Liver (tissue), 3 donors: ENCODE data around the gene DAZL.

Experiments
- ATF3 ChIP-seq: IDR thresholded peaks from 2 replicates; pipeline ENCODE4 v1.6.1; 2016; ENCODE audit warnings: antibody characterized with exemption
- FOXA1 ChIP-seq: IDR thresholded peaks from 2 replicates; pipeline ENCODE4 v1.6.1; 2016; ENCODE audit warnings: antibody characterized with exemption
- FOXA2 ChIP-seq: IDR thresholded peaks from 2 replicates; pipeline ENCODE4 v1.6.1; 2016; ENCODE audit warnings: antibody characterized with exemption
- GABPA ChIP-seq, 2 donors: IDR thresholded peaks in 1 of 2; conservative IDR thresholded peaks in 1 of 2; 2 replicates each; pipeline ENCODE4 v1.6.1; 2016; ENCODE audit warnings: antibody characterized with exemption in 2 of 2, mild to moderate bottlenecking in 1 of 2, moderate library complexity in 1 of 2
- JUND ChIP-seq, 2 donors: IDR thresholded peaks; 2 replicates each; pipeline ENCODE4 v1.6.1; 2016; ENCODE audit warnings: antibody characterized with exemption in 2 of 2
- MAX ChIP-seq: IDR thresholded peaks from 2 replicates; pipeline ENCODE4 v1.6.1; 2016; ENCODE audit warnings: antibody characterized with exemption
- NR2F2 ChIP-seq: IDR thresholded peaks from 2 replicates; pipeline ENCODE4 v1.6.1; 2016; ENCODE audit warnings: antibody characterized with exemption
- RAD21 ChIP-seq, 2 donors: IDR thresholded peaks; 2 replicates each; pipeline ENCODE4 v1.6.1; 2016; ENCODE audit warnings: antibody characterized with exemption in 2 of 2, mild to moderate bottlenecking in 2 of 2
- RXRA ChIP-seq, 2 donors: IDR thresholded peaks; 2 replicates each; pipeline ENCODE4 v1.6.1; 2017 to 2018; ENCODE audit warnings: antibody characterized with exemption in 2 of 2, mild to moderate bottlenecking in 1 of 2
- SP1 ChIP-seq: IDR thresholded peaks from 2 replicates; pipeline ENCODE4 v1.6.1; 2018; ENCODE audit warnings: antibody characterized with exemption, mild to moderate bottlenecking
- YY1 ChIP-seq: IDR thresholded peaks from 2 replicates; pipeline ENCODE4 v1.6.1; 2016; ENCODE audit warnings: antibody characterized with exemption, mild to moderate bottlenecking
- ZBTB33 ChIP-seq: IDR thresholded peaks from 2 replicates; pipeline ENCODE4 v1.6.1; 2016; ENCODE audit warnings: antibody characterized with exemption
- TF ChIP-seq, protein P1 (sequence below): fragments of 150-350 bp; IDR thresholded peaks from 2 replicates; pipeline ENCODE4 v1.5.1; 2017; ENCODE audit warnings: improper control_type of control experiment, low read depth, low read length; ENCODE audit not compliant: missing input control
- TF ChIP-seq, protein P2 (sequence below): IDR thresholded peaks from 2 replicates; pipeline ENCODE4 v1.6.1; 2016; ENCODE audit warnings: antibody characterized with exemption, mild to moderate bottlenecking
- donor health status: healthy.
- donor health status: healthy.

DNA sequence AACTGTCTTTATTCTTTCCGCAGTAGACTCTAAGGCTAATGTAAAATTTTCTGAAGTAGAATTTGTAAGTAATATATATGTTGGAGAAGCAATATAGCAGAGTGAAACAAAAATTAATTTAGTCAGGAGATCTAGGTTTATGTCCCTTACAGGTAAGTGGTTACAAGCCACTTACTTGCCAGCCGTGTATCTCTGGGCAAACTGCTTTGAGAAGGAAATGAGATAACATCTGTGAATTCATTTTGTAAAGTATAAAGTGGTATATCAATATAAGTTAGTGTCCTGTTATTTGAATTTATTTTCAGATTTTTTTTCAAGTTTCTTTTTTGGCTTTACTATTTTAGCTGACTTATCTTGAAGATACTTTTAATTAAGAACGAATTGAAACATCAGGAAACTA is 5.5 kb downstream of the DAZL start:
- no peak for TF ChIP-seq YY1
- TF ChIP-seq, protein P1, sequence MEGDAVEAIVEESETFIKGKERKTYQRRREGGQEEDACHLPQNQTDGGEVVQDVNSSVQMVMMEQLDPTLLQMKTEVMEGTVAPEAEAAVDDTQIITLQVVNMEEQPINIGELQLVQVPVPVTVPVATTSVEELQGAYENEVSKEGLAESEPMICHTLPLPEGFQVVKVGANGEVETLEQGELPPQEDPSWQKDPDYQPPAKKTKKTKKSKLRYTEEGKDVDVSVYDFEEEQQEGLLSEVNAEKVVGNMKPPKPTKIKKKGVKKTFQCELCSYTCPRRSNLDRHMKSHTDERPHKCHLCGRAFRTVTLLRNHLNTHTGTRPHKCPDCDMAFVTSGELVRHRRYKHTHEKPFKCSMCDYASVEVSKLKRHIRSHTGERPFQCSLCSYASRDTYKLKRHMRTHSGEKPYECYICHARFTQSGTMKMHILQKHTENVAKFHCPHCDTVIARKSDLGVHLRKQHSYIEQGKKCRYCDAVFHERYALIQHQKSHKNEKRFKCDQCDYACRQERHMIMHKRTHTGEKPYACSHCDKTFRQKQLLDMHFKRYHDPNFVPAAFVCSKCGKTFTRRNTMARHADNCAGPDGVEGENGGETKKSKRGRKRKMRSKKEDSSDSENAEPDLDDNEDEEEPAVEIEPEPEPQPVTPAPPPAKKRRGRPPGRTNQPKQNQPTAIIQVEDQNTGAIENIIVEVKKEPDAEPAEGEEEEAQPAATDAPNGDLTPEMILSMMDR: no peak
- no peak for TF ChIP-seq MAX
- no peak for TF ChIP-seq RAD21 (IDR thresholded peaks at IDR 0.05)
- no peak for TF ChIP-seq ATF3
- no peak for TF ChIP-seq JUND (IDR thresholded peaks at IDR 0.05)
- no peak for TF ChIP-seq RXRA (IDR thresholded peaks at IDR 0.05)
- no peak for TF ChIP-seq GABPA (IDR thresholded peaks at IDR 0.05 in 1 of 2, conservative IDR thresholded peaks at IDR 0.05 in 1 of 2)
- TF ChIP-seq NR2F2: no peak
- no peak for TF ChIP-seq FOXA1
- TF ChIP-seq FOXA2: no peak
- no peak for TF ChIP-seq ZBTB33
- TF ChIP-seq SP1: no peak
- TF ChIP-seq, protein P2, sequence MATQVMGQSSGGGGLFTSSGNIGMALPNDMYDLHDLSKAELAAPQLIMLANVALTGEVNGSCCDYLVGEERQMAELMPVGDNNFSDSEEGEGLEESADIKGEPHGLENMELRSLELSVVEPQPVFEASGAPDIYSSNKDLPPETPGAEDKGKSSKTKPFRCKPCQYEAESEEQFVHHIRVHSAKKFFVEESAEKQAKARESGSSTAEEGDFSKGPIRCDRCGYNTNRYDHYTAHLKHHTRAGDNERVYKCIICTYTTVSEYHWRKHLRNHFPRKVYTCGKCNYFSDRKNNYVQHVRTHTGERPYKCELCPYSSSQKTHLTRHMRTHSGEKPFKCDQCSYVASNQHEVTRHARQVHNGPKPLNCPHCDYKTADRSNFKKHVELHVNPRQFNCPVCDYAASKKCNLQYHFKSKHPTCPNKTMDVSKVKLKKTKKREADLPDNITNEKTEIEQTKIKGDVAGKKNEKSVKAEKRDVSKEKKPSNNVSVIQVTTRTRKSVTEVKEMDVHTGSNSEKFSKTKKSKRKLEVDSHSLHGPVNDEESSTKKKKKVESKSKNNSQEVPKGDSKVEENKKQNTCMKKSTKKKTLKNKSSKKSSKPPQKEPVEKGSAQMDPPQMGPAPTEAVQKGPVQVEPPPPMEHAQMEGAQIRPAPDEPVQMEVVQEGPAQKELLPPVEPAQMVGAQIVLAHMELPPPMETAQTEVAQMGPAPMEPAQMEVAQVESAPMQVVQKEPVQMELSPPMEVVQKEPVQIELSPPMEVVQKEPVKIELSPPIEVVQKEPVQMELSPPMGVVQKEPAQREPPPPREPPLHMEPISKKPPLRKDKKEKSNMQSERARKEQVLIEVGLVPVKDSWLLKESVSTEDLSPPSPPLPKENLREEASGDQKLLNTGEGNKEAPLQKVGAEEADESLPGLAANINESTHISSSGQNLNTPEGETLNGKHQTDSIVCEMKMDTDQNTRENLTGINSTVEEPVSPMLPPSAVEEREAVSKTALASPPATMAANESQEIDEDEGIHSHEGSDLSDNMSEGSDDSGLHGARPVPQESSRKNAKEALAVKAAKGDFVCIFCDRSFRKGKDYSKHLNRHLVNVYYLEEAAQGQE: no peak
